NCI-H1092 treated with DMSO at 0.1 percent for 48 hours (cell line): ENCODE measurements around the gene PKNOX2.

ENCODE experiments used
- DNase-seq: peaks from one replicate; lab custom pipeline; 2025; lab: John Stamatoyannopoulos, UW

The PKNOX2 gene

GRCh38 chr11:125412509-125412908, 248.0 kb downstream of the PKNOX2 start:
- no peak for DNase-seq

- no peak for DNase-seq
These were observed 248.7 kb downstream of the PKNOX2 start for GRCh38 chr11:125413226-125413625.

GRCh38 chr11:125414121-125414520, 249.6 kb downstream of the PKNOX2 start:
- DNase-seq, result no peak

- DNase-seq, result no peak
These were observed 252.7 kb downstream of the PKNOX2 start for GRCh38 chr11:125416981-125417935.

GRCh38 chr11:125418396-125418795, 253.8 kb downstream of the PKNOX2 start:
- DNase-seq, result no peak

GRCh38 chr11:125422681-125423080, 258.1 kb downstream of the PKNOX2 start:
- DNase-seq, result no peak

- DNase-seq, result no peak
These were observed 258.8 kb downstream of the PKNOX2 start for GRCh38 chr11:125423247-125423849.

- DNase-seq, result no peak
These were observed 261.1 kb downstream of the PKNOX2 start for GRCh38 chr11:125425601-125426000.

GRCh38 chr11:125426818-125427528, 262.4 kb downstream of the PKNOX2 start:
- DNase-seq, result no peak

GRCh38 chr11:125428486-125429173, 264.1 kb downstream of the PKNOX2 start:
- no peak for DNase-seq

GRCh38 chr11:125429174-125429707, 264.7 kb downstream of the PKNOX2 start:
- peak; percentile 62 for DNase-seq

GRCh38 chr11:125429807-125430678, 265.5 kb downstream of the PKNOX2 start:
- peak; percentile 7 for DNase-seq

GRCh38 chr11:125431009-125431408, 266.5 kb downstream of the PKNOX2 start:
- DNase-seq, result no peak

GRCh38 chr11:125431481-125431880, 266.9 kb downstream of the PKNOX2 start:
- DNase-seq, result no peak

- DNase-seq, result peak; percentile 63
These were observed 269.0 kb downstream of the PKNOX2 start for GRCh38 chr11:125433454-125434121.

- no peak for DNase-seq
These were observed 271.1 kb downstream of the PKNOX2 start for GRCh38 chr11:125435461-125436238.

- no peak for DNase-seq
These were observed 277.3 kb downstream of the PKNOX2 start for GRCh38 chr11:125441648-125442410.

- DNase-seq, result no peak
These were observed 278.4 kb downstream of the PKNOX2 start for GRCh38 chr11:125442946-125443345.
